Measurements from ENCODE around the gene RAVER1.

Gene RAVER1

DNA sequence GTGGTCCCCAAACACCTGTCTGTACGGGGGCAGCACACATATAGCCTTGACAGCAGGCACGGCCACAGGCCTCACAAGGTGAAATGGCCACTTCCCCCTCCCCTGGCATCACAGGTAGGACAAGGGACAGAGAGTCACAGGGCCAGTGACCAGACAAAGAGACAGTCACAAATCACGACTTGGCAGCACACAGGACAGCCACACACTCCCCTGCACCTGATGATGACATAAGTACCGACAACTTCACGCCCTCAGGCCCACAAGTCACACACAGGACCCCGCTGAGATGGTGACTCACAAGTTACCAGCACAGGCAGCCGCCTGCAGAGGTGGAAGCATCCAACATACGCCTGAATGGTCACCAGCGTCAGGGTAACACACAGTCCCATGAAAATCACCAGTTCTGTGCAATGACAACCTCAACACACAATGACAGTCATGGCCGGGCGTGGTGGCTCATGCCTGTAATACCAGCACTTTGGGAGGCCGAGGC lies 30.5 kb upstream of the RAVER1 start (continued):
- TF ChIP-seq, protein P1, sequence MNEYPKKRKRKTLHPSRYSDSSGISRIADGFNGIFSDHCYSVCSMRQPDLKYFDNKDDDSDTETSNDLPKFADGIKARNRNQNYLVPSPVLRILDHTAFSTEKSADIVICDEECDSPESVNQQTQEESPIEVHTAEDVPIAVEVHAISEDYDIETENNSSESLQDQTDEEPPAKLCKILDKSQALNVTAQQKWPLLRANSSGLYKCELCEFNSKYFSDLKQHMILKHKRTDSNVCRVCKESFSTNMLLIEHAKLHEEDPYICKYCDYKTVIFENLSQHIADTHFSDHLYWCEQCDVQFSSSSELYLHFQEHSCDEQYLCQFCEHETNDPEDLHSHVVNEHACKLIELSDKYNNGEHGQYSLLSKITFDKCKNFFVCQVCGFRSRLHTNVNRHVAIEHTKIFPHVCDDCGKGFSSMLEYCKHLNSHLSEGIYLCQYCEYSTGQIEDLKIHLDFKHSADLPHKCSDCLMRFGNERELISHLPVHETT (tag by site-specific recombination; IDR thresholded peaks at IDR 0.05): peak; percentile 79
- TF ChIP-seq, protein P2, sequence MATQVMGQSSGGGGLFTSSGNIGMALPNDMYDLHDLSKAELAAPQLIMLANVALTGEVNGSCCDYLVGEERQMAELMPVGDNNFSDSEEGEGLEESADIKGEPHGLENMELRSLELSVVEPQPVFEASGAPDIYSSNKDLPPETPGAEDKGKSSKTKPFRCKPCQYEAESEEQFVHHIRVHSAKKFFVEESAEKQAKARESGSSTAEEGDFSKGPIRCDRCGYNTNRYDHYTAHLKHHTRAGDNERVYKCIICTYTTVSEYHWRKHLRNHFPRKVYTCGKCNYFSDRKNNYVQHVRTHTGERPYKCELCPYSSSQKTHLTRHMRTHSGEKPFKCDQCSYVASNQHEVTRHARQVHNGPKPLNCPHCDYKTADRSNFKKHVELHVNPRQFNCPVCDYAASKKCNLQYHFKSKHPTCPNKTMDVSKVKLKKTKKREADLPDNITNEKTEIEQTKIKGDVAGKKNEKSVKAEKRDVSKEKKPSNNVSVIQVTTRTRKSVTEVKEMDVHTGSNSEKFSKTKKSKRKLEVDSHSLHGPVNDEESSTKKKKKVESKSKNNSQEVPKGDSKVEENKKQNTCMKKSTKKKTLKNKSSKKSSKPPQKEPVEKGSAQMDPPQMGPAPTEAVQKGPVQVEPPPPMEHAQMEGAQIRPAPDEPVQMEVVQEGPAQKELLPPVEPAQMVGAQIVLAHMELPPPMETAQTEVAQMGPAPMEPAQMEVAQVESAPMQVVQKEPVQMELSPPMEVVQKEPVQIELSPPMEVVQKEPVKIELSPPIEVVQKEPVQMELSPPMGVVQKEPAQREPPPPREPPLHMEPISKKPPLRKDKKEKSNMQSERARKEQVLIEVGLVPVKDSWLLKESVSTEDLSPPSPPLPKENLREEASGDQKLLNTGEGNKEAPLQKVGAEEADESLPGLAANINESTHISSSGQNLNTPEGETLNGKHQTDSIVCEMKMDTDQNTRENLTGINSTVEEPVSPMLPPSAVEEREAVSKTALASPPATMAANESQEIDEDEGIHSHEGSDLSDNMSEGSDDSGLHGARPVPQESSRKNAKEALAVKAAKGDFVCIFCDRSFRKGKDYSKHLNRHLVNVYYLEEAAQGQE (tag by site-specific recombination; IDR thresholded peaks at IDR 0.05): no peak
- no peak for TF ChIP-seq ZSCAN23 (tag by site-specific recombination; IDR thresholded peaks at IDR 0.05)
- peak; percentile 85 for TF ChIP-seq ZNF335 (tag by site-specific recombination; conservative IDR thresholded peaks at IDR 0.05)
- TF ChIP-seq, protein P3, sequence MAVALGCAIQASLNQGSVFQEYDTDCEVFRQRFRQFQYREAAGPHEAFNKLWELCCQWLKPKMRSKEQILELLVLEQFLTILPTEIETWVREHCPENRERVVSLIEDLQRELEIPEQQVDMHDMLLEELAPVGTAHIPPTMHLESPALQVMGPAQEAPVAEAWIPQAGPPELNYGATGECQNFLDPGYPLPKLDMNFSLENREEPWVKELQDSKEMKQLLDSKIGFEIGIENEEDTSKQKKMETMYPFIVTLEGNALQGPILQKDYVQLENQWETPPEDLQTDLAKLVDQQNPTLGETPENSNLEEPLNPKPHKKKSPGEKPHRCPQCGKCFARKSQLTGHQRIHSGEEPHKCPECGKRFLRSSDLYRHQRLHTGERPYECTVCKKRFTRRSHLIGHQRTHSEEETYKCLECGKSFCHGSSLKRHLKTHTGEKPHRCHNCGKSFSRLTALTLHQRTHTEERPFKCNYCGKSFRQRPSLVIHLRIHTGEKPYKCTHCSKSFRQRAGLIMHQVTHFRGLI (tag by site-specific recombination; IDR thresholded peaks at IDR 0.05): no peak
- no peak for TF ChIP-seq GLI4 (tag by site-specific recombination; IDR thresholded peaks at IDR 0.05)
- peak; percentile 89 for TF ChIP-seq ZNF660 (tag by site-specific recombination; IDR thresholded peaks at IDR 0.05)
- peak; percentile 60; the same call in 1 of the 2 replicates for TF ChIP-seq ZNF184 (tag by site-specific recombination; IDR thresholded peaks at IDR 0.05)
- TF ChIP-seq ZBTB21 (tag by site-specific recombination; IDR thresholded peaks at IDR 0.05): peak; percentile 73
- TF ChIP-seq, protein P4, sequence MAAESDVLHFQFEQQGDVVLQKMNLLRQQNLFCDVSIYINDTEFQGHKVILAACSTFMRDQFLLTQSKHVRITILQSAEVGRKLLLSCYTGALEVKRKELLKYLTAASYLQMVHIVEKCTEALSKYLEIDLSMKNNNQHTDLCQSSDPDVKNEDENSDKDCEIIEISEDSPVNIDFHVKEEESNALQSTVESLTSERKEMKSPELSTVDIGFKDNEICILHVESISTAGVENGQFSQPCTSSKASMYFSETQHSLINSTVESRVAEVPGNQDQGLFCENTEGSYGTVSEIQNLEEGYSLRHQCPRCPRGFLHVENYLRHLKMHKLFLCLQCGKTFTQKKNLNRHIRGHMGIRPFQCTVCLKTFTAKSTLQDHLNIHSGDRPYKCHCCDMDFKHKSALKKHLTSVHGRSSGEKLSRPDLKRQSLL (tag by site-specific recombination; IDR thresholded peaks at IDR 0.05): no peak
- TF ChIP-seq ZFP69B (tag by site-specific recombination; IDR thresholded peaks at IDR 0.05): peak; percentile 54; the same call in 1 of the 2 replicates
- TF ChIP-seq ZNF623 (tag by site-specific recombination; IDR thresholded peaks at IDR 0.05): no peak
- no peak for TF ChIP-seq ZNF266 (tag by site-specific recombination; IDR thresholded peaks at IDR 0.05; ENCODE audit: low read depth)
- TF ChIP-seq, protein P5, sequence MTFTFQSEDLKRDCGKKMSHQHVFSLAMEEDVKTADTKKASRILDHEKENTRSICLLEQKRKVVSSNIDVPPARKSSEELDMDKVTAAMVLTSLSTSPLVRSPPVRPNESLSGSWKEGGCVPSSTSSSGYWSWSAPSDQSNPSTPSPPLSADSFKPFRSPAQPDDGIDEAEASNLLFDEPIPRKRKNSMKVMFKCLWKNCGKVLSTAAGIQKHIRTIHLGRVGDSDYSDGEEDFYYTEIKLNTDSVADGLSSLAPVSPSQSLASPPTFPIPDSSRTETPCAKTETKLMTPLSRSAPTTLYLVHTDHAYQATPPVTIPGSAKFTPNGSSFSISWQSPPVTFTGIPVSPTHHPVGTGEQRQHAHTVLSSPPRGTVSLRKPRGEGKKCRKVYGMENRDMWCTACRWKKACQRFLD (tag by site-specific recombination; IDR thresholded peaks at IDR 0.05): no peak
- no peak for TF ChIP-seq ZNF404 (tag by site-specific recombination; IDR thresholded peaks at IDR 0.05)
- TF ChIP-seq ZNF121 (tag by site-specific recombination; IDR thresholded peaks at IDR 0.05): no peak
- TF ChIP-seq, protein P6, sequence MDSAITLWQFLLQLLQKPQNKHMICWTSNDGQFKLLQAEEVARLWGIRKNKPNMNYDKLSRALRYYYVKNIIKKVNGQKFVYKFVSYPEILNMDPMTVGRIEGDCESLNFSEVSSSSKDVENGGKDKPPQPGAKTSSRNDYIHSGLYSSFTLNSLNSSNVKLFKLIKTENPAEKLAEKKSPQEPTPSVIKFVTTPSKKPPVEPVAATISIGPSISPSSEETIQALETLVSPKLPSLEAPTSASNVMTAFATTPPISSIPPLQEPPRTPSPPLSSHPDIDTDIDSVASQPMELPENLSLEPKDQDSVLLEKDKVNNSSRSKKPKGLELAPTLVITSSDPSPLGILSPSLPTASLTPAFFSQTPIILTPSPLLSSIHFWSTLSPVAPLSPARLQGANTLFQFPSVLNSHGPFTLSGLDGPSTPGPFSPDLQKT (IDR thresholded peaks at IDR 0.05; ENCODE audit: borderline replicate concordance, low read depth, low read length): no peak
- TF ChIP-seq ZNF174 (tag by site-specific recombination; IDR thresholded peaks at IDR 0.05): no peak
- no peak for TF ChIP-seq MZF1 (tag by site-specific recombination; IDR thresholded peaks at IDR 0.05; ENCODE audit: borderline replicate concordance)
- TF ChIP-seq, protein P7, sequence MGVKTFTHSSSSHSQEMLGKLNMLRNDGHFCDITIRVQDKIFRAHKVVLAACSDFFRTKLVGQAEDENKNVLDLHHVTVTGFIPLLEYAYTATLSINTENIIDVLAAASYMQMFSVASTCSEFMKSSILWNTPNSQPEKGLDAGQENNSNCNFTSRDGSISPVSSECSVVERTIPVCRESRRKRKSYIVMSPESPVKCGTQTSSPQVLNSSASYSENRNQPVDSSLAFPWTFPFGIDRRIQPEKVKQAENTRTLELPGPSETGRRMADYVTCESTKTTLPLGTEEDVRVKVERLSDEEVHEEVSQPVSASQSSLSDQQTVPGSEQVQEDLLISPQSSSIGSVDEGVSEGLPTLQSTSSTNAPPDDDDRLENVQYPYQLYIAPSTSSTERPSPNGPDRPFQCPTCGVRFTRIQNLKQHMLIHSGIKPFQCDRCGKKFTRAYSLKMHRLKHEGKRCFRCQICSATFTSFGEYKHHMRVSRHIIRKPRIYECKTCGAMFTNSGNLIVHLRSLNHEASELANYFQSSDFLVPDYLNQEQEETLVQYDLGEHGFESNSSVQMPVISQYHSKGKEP (tag by site-specific recombination; IDR thresholded peaks at IDR 0.05): no peak
- TF ChIP-seq ZNF37A (tag by site-specific recombination; IDR thresholded peaks at IDR 0.05): no peak
- no peak for TF ChIP-seq SCRT1 (tag by site-specific recombination; IDR thresholded peaks at IDR 0.05; ENCODE audit: borderline replicate concordance)
- no peak for TF ChIP-seq ZNF830 (tag by site-specific recombination; IDR thresholded peaks at IDR 0.05; ENCODE audit: low read depth)
- TF ChIP-seq KLF7 (tag by site-specific recombination; IDR thresholded peaks at IDR 0.05; ENCODE audit: borderline replicate concordance): no peak
- TF ChIP-seq ZNF501 (tag by site-specific recombination; IDR thresholded peaks at IDR 0.05): no peak
- TF ChIP-seq, protein P8, sequence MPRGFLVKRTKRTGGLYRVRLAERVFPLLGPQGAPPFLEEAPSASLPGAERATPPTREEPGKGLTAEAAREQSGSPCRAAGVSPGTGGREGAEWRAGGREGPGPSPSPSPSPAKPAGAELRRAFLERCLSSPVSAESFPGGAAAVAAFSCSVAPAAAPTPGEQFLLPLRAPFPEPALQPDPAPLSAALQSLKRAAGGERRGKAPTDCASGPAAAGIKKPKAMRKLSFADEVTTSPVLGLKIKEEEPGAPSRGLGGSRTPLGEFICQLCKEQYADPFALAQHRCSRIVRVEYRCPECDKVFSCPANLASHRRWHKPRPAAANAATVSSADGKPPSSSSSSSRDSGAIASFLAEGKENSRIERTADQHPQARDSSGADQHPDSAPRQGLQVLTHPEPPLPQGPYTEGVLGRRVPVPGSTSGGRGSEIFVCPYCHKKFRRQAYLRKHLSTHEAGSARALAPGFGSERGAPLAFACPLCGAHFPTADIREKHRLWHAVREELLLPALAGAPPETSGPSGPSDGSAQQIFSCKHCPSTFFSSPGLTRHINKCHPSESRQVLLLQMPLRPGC (tag by site-specific recombination; IDR thresholded peaks at IDR 0.05): peak; percentile 70; the same call in 1 of the 2 replicates
- no peak for TF ChIP-seq ZBTB8A (tag by site-specific recombination; IDR thresholded peaks at IDR 0.05)
- no peak for TF ChIP-seq ZNF426 (tag by site-specific recombination; IDR thresholded peaks at IDR 0.05)

Measured in HEK293 (cell line).